ENCODE measurements around the gene HYPK.

DNA sequence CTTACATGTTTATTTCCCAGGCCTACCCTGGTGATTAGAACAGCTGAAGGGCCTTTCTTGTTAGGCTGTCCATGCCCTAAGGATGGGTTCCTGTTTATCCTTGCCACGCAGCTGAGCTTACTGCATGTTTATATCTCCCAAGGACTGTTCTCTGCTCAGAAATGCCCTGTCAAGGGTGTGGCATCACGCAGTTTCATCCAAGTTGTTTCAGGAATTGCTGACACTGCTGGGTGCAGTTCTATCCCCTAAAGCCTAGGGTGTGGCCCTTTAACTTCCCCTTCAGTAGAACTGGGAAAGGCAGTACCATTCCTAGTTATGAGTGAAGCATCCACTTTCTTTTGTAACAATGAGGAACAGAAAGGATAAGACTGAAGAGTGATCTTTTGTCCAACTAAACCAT is 28.6 kb upstream of the HYPK start:
- TF ChIP-seq, protein P1, sequence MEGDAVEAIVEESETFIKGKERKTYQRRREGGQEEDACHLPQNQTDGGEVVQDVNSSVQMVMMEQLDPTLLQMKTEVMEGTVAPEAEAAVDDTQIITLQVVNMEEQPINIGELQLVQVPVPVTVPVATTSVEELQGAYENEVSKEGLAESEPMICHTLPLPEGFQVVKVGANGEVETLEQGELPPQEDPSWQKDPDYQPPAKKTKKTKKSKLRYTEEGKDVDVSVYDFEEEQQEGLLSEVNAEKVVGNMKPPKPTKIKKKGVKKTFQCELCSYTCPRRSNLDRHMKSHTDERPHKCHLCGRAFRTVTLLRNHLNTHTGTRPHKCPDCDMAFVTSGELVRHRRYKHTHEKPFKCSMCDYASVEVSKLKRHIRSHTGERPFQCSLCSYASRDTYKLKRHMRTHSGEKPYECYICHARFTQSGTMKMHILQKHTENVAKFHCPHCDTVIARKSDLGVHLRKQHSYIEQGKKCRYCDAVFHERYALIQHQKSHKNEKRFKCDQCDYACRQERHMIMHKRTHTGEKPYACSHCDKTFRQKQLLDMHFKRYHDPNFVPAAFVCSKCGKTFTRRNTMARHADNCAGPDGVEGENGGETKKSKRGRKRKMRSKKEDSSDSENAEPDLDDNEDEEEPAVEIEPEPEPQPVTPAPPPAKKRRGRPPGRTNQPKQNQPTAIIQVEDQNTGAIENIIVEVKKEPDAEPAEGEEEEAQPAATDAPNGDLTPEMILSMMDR (IDR thresholded peaks at IDR 0.05) = no peak
- no peak for TF ChIP-seq POLR2A (IDR thresholded peaks at IDR 0.05)

All from Peyer's patch (tissue), 4 donors.